Glutamatergic neuron (in vitro differentiated cells): ENCODE results near the gene ITPK1. TPM values are rescaled to one million over a fixed set of nuclear protein-coding genes. Genes with fewer than 3 reads are reported as not detected.

Source experiments
- DNase-seq: peaks from one replicate; pipeline ENCODE4 v3.0.0; 2022
- H3K27ac Mint-ChIP-seq: one replicate; pipeline ENCODE4 v1.8.0; 2020; ENCODE audit warnings: mild to moderate bottlenecking, mixed read lengths, inconsistent platforms; ENCODE audit not compliant: unreplicated experiment
- H3K27me3 Mint-ChIP-seq: one replicate; pipeline ENCODE4 v1.8.0; 2020; ENCODE audit warnings: mild to moderate bottlenecking, moderate library complexity, mixed read lengths, inconsistent platforms; ENCODE audit not compliant: unreplicated experiment
- H3K36me3 Mint-ChIP-seq: one replicate; pipeline ENCODE4 v1.8.0; 2020; ENCODE audit warnings: mild to moderate bottlenecking, mixed read lengths, inconsistent platforms; ENCODE audit not compliant: unreplicated experiment
- H3K4me1 Mint-ChIP-seq: one replicate; pipeline ENCODE4 v1.8.0; 2020; ENCODE audit warnings: mild to moderate bottlenecking, low read depth, mixed read lengths, inconsistent platforms; ENCODE audit not compliant: unreplicated experiment
- H3K4me3 Mint-ChIP-seq: one replicate; pipeline ENCODE4 v1.8.0; 2020; ENCODE audit warnings: mild to moderate bottlenecking, mixed read lengths, inconsistent platforms; ENCODE audit not compliant: unreplicated experiment
- H3K9me3 Mint-ChIP-seq: one replicate; pipeline ENCODE4 v1.8.0; 2020; ENCODE audit warnings: mild to moderate bottlenecking, moderate library complexity, mixed read lengths, inconsistent platforms; ENCODE audit not compliant: unreplicated experiment
- CTCF ChIP-seq: fragments of 200-600 bp; sonication (generic); IDR thresholded peaks from one replicate; pipeline ENCODE4 v1.5.0; 2021; ENCODE audit not compliant: partially characterized antibody, unreplicated experiment
- total RNA-seq: library from RNA; stranded (reverse); fragmentation: NEBNext Ultra II Directional; extraction: Animal tissue kit (Norgen Biotek cat#: 25700); gene quantifications from one replicate; pipeline ENCODE4 v1.2.1, GENCODE V29; 2021; ENCODE audit not compliant: unreplicated experiment

ITPK1 gene
- total RNA-seq, 1 donor from 2014 or later: 132 TPM

- peak; percentile 68 for DNase-seq
- peak overlapping the region; percentile 94 for H3K27ac Mint-ChIP-seq
- H3K36me3 Mint-ChIP-seq: no peaks in the 10 kb centered on the region
- H3K4me1 Mint-ChIP-seq: peaks cover 33% of the 10 kb centered on the region
- peaks cover 5% of the 10 kb centered on the region for H3K27me3 Mint-ChIP-seq
- peaks cover 5% of the 10 kb centered on the region for H3K9me3 Mint-ChIP-seq
- peak overlapping the region; percentile 65 for H3K4me3 Mint-ChIP-seq
- TF ChIP-seq CTCF: no peak
Measured at GRCh38 chr14:92988786-92989755, 126.7 kb downstream of the ITPK1 start.

GRCh38 chr14:92987713-92988510, 127.8 kb downstream of the ITPK1 start:
- no peaks in the 10 kb centered on the region for H3K36me3 Mint-ChIP-seq
- no peak for TF ChIP-seq CTCF
- no peak overlapping the region for H3K27ac Mint-ChIP-seq
- H3K4me3 Mint-ChIP-seq: peak overlapping the region; percentile 49
- peaks cover 34% of the 10 kb centered on the region for H3K4me1 Mint-ChIP-seq
- DNase-seq: peak; percentile 46
- H3K9me3 Mint-ChIP-seq: peaks cover 5% of the 10 kb centered on the region
- peaks cover 5% of the 10 kb centered on the region for H3K27me3 Mint-ChIP-seq

- H3K4me1 Mint-ChIP-seq: peaks cover 34% of the 10 kb centered on the region
- H3K27me3 Mint-ChIP-seq: peaks cover 5% of the 10 kb centered on the region
- no peaks in the 10 kb centered on the region for H3K36me3 Mint-ChIP-seq
- peak overlapping the region; percentile 28 for H3K27ac Mint-ChIP-seq
- DNase-seq: no peak
- H3K9me3 Mint-ChIP-seq: peaks cover 5% of the 10 kb centered on the region
- TF ChIP-seq CTCF: no peak
- H3K4me3 Mint-ChIP-seq: peak overlapping the region; percentile 49
Measured at GRCh38 chr14:92987148-92987570, 128.6 kb downstream of the ITPK1 start.

GRCh38 chr14:92986254-92987147, 129.2 kb downstream of the ITPK1 start:
- no peak for TF ChIP-seq CTCF
- Mint-ChIP-seq H3K36me3 (peaks cover 5% of the 10 kb centered on the region), H3K9me3 (peaks cover 5% of the 10 kb centered on the region), H3K27me3 (peaks cover 4% of the 10 kb centered on the region), H3K27ac (no peak overlapping the region), H3K4me1 (peaks cover 30% of the 10 kb centered on the region), H3K4me3 (peak overlapping the region; percentile 13)
- DNase-seq: no peak
